HG02973 (cell line): Measurements from ENCODE around the gene AR.
"Not testable (repeated sequence)": the region's sequence is repeated elsewhere in the genome, so short reads cannot be mapped to it uniquely, and the experiment has no call there.

ENCODE experiments used
- ATAC-seq: cut with Tn5 transposase; IDR thresholded peaks from one replicate; pipeline ENCODE4 v1.9.1; 2021; ENCODE audit warnings: moderate library complexity; ENCODE audit not compliant: unreplicated experiment

AR gene

GRCh38 chrX:67622053-67622585 is 78.3 kb downstream of the AR start:
- no peak for ATAC-seq

- ATAC-seq = no peak
These were observed 80.5 kb downstream of the AR start for GRCh38 chrX:67624325-67624724.

GRCh38 chrX:67635424-67635823 is 91.6 kb downstream of the AR start:
- no peak for ATAC-seq

- ATAC-seq = no peak
These were observed 92.7 kb downstream of the AR start for GRCh38 chrX:67636532-67636931.

GRCh38 chrX:67637293-67637692 is 93.5 kb downstream of the AR start:
- ATAC-seq = not testable (repeated sequence)

- ATAC-seq = no peak
These were observed 104.5 kb downstream of the AR start for GRCh38 chrX:67648361-67648760.

GRCh38 chrX:67651437-67652142 is 107.8 kb downstream of the AR start:
- ATAC-seq = no peak

GRCh38 chrX:67652543-67652942 is 108.7 kb downstream of the AR start:
- no peak for ATAC-seq

- ATAC-seq = no peak
These were observed 110.5 kb downstream of the AR start for GRCh38 chrX:67654301-67654700.

GRCh38 chrX:67665583-67665982 is 121.8 kb downstream of the AR start:
- ATAC-seq = no peak

GRCh38 chrX:67670717-67671116 is 126.9 kb downstream of the AR start:
- not testable (repeated sequence) for ATAC-seq

- ATAC-seq = no peak
These were observed 130.0 kb downstream of the AR start for GRCh38 chrX:67673741-67674274.

GRCh38 chrX:67674741-67675140 is 130.9 kb downstream of the AR start:
- no peak for ATAC-seq

GRCh38 chrX:67684136-67684535 is 140.3 kb downstream of the AR start:
- no peak for ATAC-seq

GRCh38 chrX:67692246-67692645 is 148.4 kb downstream of the AR start:
- ATAC-seq = no peak

- no peak for ATAC-seq
These were observed 150.1 kb downstream of the AR start for GRCh38 chrX:67693928-67694327.

GRCh38 chrX:67697452-67697851 is 153.6 kb downstream of the AR start:
- ATAC-seq = no peak

GRCh38 chrX:67700602-67701001 is 156.8 kb downstream of the AR start:
- no peak for ATAC-seq

GRCh38 chrX:67714004-67714403 is 170.2 kb downstream of the AR start:
- no peak for ATAC-seq

- ATAC-seq = no peak
These were observed 173.8 kb downstream of the AR start for GRCh38 chrX:67717571-67717970.

GRCh38 chrX:67718926-67719325 is 175.1 kb downstream of the AR start:
- ATAC-seq = no peak

- no peak for ATAC-seq
These were observed 176.5 kb downstream of the AR start for GRCh38 chrX:67720344-67720743.

- ATAC-seq = no peak
These were observed 177.5 kb downstream of the AR start for GRCh38 chrX:67721321-67721720.
